Upper lobe of right lung (tissue), 1 donor: Measurements from ENCODE around the gene PIK3R3. TPM values are rescaled to one million over a fixed set of nuclear protein-coding genes. Genes with fewer than 3 reads are reported as not detected.

Source experiments
- ATAC-seq: fragments of 200-7000 bp; cut with Tn5 transposase; one replicate; pipeline ENCODE4 v1.9.1; 2020; ENCODE audit warnings: mild to moderate bottlenecking, moderate library complexity
- DNase-seq: peaks from one replicate; pipeline ENCODE4 v3.0.0-alpha.2; 2020
- H3K27ac ChIP-seq: fragments of 200-600 bp; one replicate; pipeline ENCODE4 v1.8.0; 2022
- H3K27me3 ChIP-seq: fragments of 200-600 bp; one replicate; pipeline ENCODE4 v1.8.0; 2022; ENCODE audit warnings: mild to moderate bottlenecking
- H3K36me3 ChIP-seq: fragments of 200-600 bp; one replicate; pipeline ENCODE4 v1.8.0; 2022
- H3K4me1 ChIP-seq: fragments of 200-600 bp; one replicate; pipeline ENCODE4 v1.8.0; 2022
- H3K4me3 ChIP-seq: fragments of 200-600 bp; one replicate; pipeline ENCODE4 v1.8.0; 2022; ENCODE audit warnings: mild to moderate bottlenecking
- H3K9me3 ChIP-seq: fragments of 200-600 bp; one replicate; pipeline ENCODE4 v1.8.0; 2022
- intact Hi-C: fragments of 100-400 bp; cut with DNase I; formaldehyde crosslinking; loops from one replicate; pipeline ENCODE4 v1.11.0; 2022
- total RNA-seq: library from RNA; stranded (reverse); fragmentation: NEBNext Ultra II Directional; extraction: Animal tissue kit (Norgen Biotek cat#: 25700); gene quantifications from one replicate; pipeline ENCODE4 v1.2.1, GENCODE V29; 2021
- TF ChIP-seq, protein P1 (sequence below): fragments of 200-600 bp; IDR thresholded peaks from one replicate; pipeline ENCODE4 v1.8.0; 2022; ENCODE audit warnings: antibody characterized with exemption
- donor health status: DM: no; HTN: yes; CAD: no; lungs with severe emphysema.

Gene PIK3R3
- total RNA-seq, 1 donor from 2014 or later = 79.8 TPM

GRCh38 chr1:45995298-45995697 is 137.1 kb downstream of the PIK3R3 start:
- H3K27me3 ChIP-seq = no peaks in the 10 kb centered on the region
- no peak overlapping the region for H3K4me3 ChIP-seq
- no peaks in the 10 kb centered on the region for H3K36me3 ChIP-seq
- no peaks in the 10 kb centered on the region for H3K4me1 ChIP-seq
- DNase-seq (no peak), ATAC-seq (no peak)
- H3K9me3 ChIP-seq = no peaks in the 10 kb centered on the region
- TF ChIP-seq, protein P1, sequence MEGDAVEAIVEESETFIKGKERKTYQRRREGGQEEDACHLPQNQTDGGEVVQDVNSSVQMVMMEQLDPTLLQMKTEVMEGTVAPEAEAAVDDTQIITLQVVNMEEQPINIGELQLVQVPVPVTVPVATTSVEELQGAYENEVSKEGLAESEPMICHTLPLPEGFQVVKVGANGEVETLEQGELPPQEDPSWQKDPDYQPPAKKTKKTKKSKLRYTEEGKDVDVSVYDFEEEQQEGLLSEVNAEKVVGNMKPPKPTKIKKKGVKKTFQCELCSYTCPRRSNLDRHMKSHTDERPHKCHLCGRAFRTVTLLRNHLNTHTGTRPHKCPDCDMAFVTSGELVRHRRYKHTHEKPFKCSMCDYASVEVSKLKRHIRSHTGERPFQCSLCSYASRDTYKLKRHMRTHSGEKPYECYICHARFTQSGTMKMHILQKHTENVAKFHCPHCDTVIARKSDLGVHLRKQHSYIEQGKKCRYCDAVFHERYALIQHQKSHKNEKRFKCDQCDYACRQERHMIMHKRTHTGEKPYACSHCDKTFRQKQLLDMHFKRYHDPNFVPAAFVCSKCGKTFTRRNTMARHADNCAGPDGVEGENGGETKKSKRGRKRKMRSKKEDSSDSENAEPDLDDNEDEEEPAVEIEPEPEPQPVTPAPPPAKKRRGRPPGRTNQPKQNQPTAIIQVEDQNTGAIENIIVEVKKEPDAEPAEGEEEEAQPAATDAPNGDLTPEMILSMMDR = no peak
- intact Hi-C loops = no loop called here
- no peak overlapping the region for H3K27ac ChIP-seq

- intact Hi-C loops = no loop called here
- Histone ChIP-seq H3K9me3 (no peaks in the 10 kb centered on the region), H3K4me3 (no peak overlapping the region), H3K36me3 (no peaks in the 10 kb centered on the region), H3K4me1 (no peaks in the 10 kb centered on the region), H3K27me3 (no peaks in the 10 kb centered on the region), H3K27ac (no peak overlapping the region)
- ATAC-seq (no peak), DNase-seq (no peak)
- TF ChIP-seq, protein P1 = no peak
Observed at GRCh38 chr1:45994423-45994822, 138.0 kb downstream of the PIK3R3 start.

Other genes starting within 250 kb of the PIK3R3 start
- 6.9 TPM for gene TSPAN1, start 42.5 kb upstream of the PIK3R3 start, total RNA-seq
- gene P3R3URF, start 43.9 kb upstream of the PIK3R3 start, total RNA-seq = not detected
- gene POMGNT1, start 65.8 kb upstream of the PIK3R3 start, total RNA-seq = 63.0 TPM
- 2.7 TPM for gene LURAP1, start 70.7 kb upstream of the PIK3R3 start, total RNA-seq
- 1.0 TPM for gene RAD54L, start 115.1 kb upstream of the PIK3R3 start, total RNA-seq
- 53.6 TPM for gene LRRC41, start 171.0 kb upstream of the PIK3R3 start, total RNA-seq
- 145 TPM for gene UQCRH, start 171.1 kb upstream of the PIK3R3 start, total RNA-seq
- gene NSUN4, start 208.2 kb upstream of the PIK3R3 start, total RNA-seq = 27.7 TPM